Ishikawa (cell line): Measurements from ENCODE around the gene IZUMO1.

ENCODE experiments used
- CEBPB ChIP-seq: IDR thresholded peaks from 2 replicates; pipeline ENCODE4 v1.6.1; 2012
- CREB1 ChIP-seq: IDR thresholded peaks from 2 replicates; pipeline ENCODE4 v1.6.1; 2012; ENCODE audit warnings: low read depth
- EGR1 ChIP-seq: IDR thresholded peaks from 2 replicates; pipeline ENCODE4 v1.6.1; 2012
- EP300 ChIP-seq: IDR thresholded peaks from 2 replicates; pipeline ENCODE4 v1.6.1; 2012; ENCODE audit warnings: borderline replicate concordance
- FOXM1 ChIP-seq: IDR thresholded peaks from 2 replicates; pipeline ENCODE4 v1.6.1; 2012; ENCODE audit warnings: low read depth, borderline replicate concordance
- MAX ChIP-seq: IDR thresholded peaks from 2 replicates; pipeline ENCODE4 v1.6.1; 2012
- NFIC ChIP-seq: IDR thresholded peaks from 2 replicates; pipeline ENCODE4 v1.6.1; 2012
- RAD21 ChIP-seq: IDR thresholded peaks from 2 replicates; pipeline ENCODE4 v1.6.1; 2012; ENCODE audit warnings: low read depth
- REST ChIP-seq: IDR thresholded peaks from 2 replicates; pipeline ENCODE4 v1.6.1; 2012; ENCODE audit warnings: low read depth, mild to moderate bottlenecking
- TAF1 ChIP-seq: IDR thresholded peaks from 2 replicates; pipeline ENCODE4 v1.6.1; 2012; ENCODE audit warnings: low read depth, mild to moderate bottlenecking
- TCF12 ChIP-seq: IDR thresholded peaks from 2 replicates; pipeline ENCODE4 v1.6.1; 2012; ENCODE audit warnings: low read depth
- TEAD4 ChIP-seq: IDR thresholded peaks from 2 replicates; pipeline ENCODE4 v1.6.1; 2012
- USF1 ChIP-seq: IDR thresholded peaks from 2 replicates; pipeline ENCODE4 v1.6.1; 2012
- YY1 ChIP-seq: IDR thresholded peaks from 2 replicates; pipeline ENCODE4 v1.6.1; 2012; ENCODE audit warnings: low read depth
- ZBTB7A ChIP-seq: IDR thresholded peaks from 2 replicates; pipeline ENCODE4 v1.6.1; 2012; ENCODE audit warnings: low read depth

Gene IZUMO1

GRCh38 chr19:48735031-48735615 is 11.6 kb downstream of the IZUMO1 start:
- TF ChIP-seq RAD21 = no peak
- no peak for TF ChIP-seq CEBPB
- TF ChIP-seq EGR1 = no peak
- no peak for TF ChIP-seq NFIC
- TF ChIP-seq TCF12 = no peak
- TF ChIP-seq MAX = no peak
- no peak for TF ChIP-seq YY1
- TF ChIP-seq ZBTB7A = no peak
- no peak for TF ChIP-seq FOXM1
- TF ChIP-seq TEAD4 = no peak
- no peak for TF ChIP-seq EP300

GRCh38 chr19:48734625-48735024 is 12.1 kb downstream of the IZUMO1 start:
- TF ChIP-seq USF1 = no peak
- no peak for TF ChIP-seq RAD21
- no peak for TF ChIP-seq ZBTB7A
- no peak for TF ChIP-seq YY1
- TF ChIP-seq TAF1 = no peak
- TF ChIP-seq FOXM1 = no peak

- TF ChIP-seq NFIC (no peak), FOXM1 (no peak), MAX (no peak), RAD21 (no peak), EP300 (no peak), USF1 (no peak), TEAD4 (no peak), REST (no peak), ZBTB7A (no peak), TCF12 (no peak), CEBPB (no peak), TAF1 (no peak), EGR1 (no peak), YY1 (no peak), CREB1 (no peak)
These were observed 15.3 kb downstream of the IZUMO1 start for GRCh38 chr19:48731452-48731851.

- TF ChIP-seq YY1 = no peak
- TF ChIP-seq CEBPB = no peak
- TF ChIP-seq USF1 = no peak
- TF ChIP-seq FOXM1 = no peak
- TF ChIP-seq TEAD4 = no peak
- TF ChIP-seq REST = no peak
- no peak for TF ChIP-seq TCF12
- TF ChIP-seq NFIC = no peak
- no peak for TF ChIP-seq EGR1
These were observed 17.6 kb downstream of the IZUMO1 start for GRCh38 chr19:48728911-48729664.

- TF ChIP-seq TAF1 = no peak
- TF ChIP-seq REST = no peak
- TF ChIP-seq ZBTB7A = no peak
- TF ChIP-seq EP300 = no peak
- no peak for TF ChIP-seq TEAD4
These were observed 20.2 kb downstream of the IZUMO1 start for GRCh38 chr19:48726556-48726955.
